SK-N-SH (cell line): ENCODE results near the gene SNAP25. TPM values are rescaled to one million over a fixed set of nuclear protein-coding genes. Genes with fewer than 3 reads are reported as not detected.

Experiments
- ELF1 ChIP-seq: IDR thresholded peaks from 2 replicates; pipeline ENCODE4 v1.4.0; 2012
- EP300 ChIP-seq, 2 experiments: IDR thresholded peaks; 2 replicates each; pipeline versions ENCODE4 v1.4.0 to v1.6.1; 2012; ENCODE audit warnings: borderline replicate concordance in 1 of 2, low read depth in 1 of 2, low read length in 1 of 2
- FOSL2 ChIP-seq: IDR thresholded peaks from 2 replicates; pipeline ENCODE4 v1.4.0; 2012; ENCODE audit warnings: low read depth, mild to moderate bottlenecking, moderate library complexity, borderline replicate concordance
- FOXJ3 ChIP-seq: sonication (generic); formaldehyde crosslinking; IDR thresholded peaks from 2 replicates; pipeline ENCODE4 v1.5.1; 2020; ENCODE audit warnings: mild to moderate bottlenecking, missing genetic modification reagents
- GABPA ChIP-seq: IDR thresholded peaks from 2 replicates; pipeline ENCODE4 v1.4.0; 2012; ENCODE audit warnings: low read depth, mild to moderate bottlenecking
- GATA2 ChIP-seq: sonication (generic); formaldehyde crosslinking; IDR thresholded peaks from 2 replicates; pipeline ENCODE4 v1.5.0; 2020; ENCODE audit warnings: mild to moderate bottlenecking, missing genetic modification reagents
- JUND ChIP-seq: IDR thresholded peaks from 2 replicates; pipeline ENCODE4 v1.4.0; 2012
- NFIC ChIP-seq: IDR thresholded peaks from 2 replicates; pipeline ENCODE4 v1.4.0; 2012; ENCODE audit warnings: borderline replicate concordance
- NRF1 ChIP-seq: IDR thresholded peaks from 2 replicates; pipeline ENCODE4 v1.6.1; 2012; ENCODE audit warnings: low read depth, mild to moderate bottlenecking, low read length
- PBX3 ChIP-seq: IDR thresholded peaks from 2 replicates; pipeline ENCODE4; 2012
- POLR2AphosphoS5 ChIP-seq: IDR thresholded peaks from 2 replicates; pipeline ENCODE4 v1.6.1; 2012; ENCODE audit warnings: low read depth, low read length
- RAD21 ChIP-seq: IDR thresholded peaks from 2 replicates; pipeline ENCODE4 v1.6.1; 2012; ENCODE audit warnings: mild to moderate bottlenecking, low read length
- RCOR1 ChIP-seq: fragments of 150-350 bp; IDR thresholded peaks from 2 replicates; pipeline ENCODE4 v1.6.1; 2017; ENCODE audit warnings: antibody characterized with exemption, low read length
- RXRA ChIP-seq: IDR thresholded peaks from 2 replicates; pipeline ENCODE4 v1.4.0; 2012; ENCODE audit warnings: low read depth, mild to moderate bottlenecking, borderline replicate concordance
- SMC3 ChIP-seq: IDR thresholded peaks from 2 replicates; pipeline ENCODE4 v1.6.1; 2012; ENCODE audit warnings: low read depth, low read length, improper control_type of control experiment
- YY1 ChIP-seq: IDR thresholded peaks from 2 replicates; pipeline ENCODE4 v1.4.0; 2012; ENCODE audit warnings: low read depth, mild to moderate bottlenecking
- ZBTB33 ChIP-seq: IDR thresholded peaks from 2 replicates; pipeline ENCODE4 v1.4.0; 2012; ENCODE audit warnings: low read depth, borderline replicate concordance
- polyA plus RNA-seq, 3 experiments: library from polyadenylated mRNA; depleted of rRNA; stranded (reverse); fragments of >200 nt; gene quantifications; 2 replicates each; pipeline ENCODE4 v1.2.3, GENCODE V29; 2012
- TF ChIP-seq, protein P1 (sequence below): fragments of 200-600 bp; sonication (generic); IDR thresholded peaks from 2 replicates; pipeline ENCODE4 v1.6.1; 2017; ENCODE audit warnings: antibody characterized with exemption, mild to moderate bottlenecking, moderate library complexity
- TF ChIP-seq, protein P2 (sequence below): IDR thresholded peaks from 2 replicates; pipeline ENCODE4 v1.4.0; 2012; ENCODE audit warnings: low read depth, borderline replicate concordance

The SNAP25 gene
- polyA plus RNA-seq, 1 of the 3 experiments (the other 2 are of a cell fraction): 42.4 TPM

- TF ChIP-seq PBX3 (peak; percentile 92), POLR2AphosphoS5 (peak; percentile 90), GATA2 (peak; percentile 48; the same call in 1 of the 2 replicates), YY1 (no peak), NRF1 (no peak), RAD21 (no peak), EP300 (IDR thresholded peaks at IDR 0.05; ENCODE audit: borderline replicate concordance in 1 of 2, low read depth in 1 of 2, low read length in 1 of 2) (peak; percentile 45 to 99; a peak in 3 of 4 replicates), JUND (peak; percentile 99), FOXJ3 (no peak), ZBTB33 (0 out of 2 replicates have a peak, but pooled peaks have one; percentile 41), SMC3 (no peak), FOSL2 (peak; percentile 93), RCOR1 (no peak), NFIC (peak; percentile 88), GABPA (no peak), RXRA (peak; percentile 96), ELF1 (peak; percentile 37; the same call in 1 of the 2 replicates)
- TF ChIP-seq, protein P1, sequence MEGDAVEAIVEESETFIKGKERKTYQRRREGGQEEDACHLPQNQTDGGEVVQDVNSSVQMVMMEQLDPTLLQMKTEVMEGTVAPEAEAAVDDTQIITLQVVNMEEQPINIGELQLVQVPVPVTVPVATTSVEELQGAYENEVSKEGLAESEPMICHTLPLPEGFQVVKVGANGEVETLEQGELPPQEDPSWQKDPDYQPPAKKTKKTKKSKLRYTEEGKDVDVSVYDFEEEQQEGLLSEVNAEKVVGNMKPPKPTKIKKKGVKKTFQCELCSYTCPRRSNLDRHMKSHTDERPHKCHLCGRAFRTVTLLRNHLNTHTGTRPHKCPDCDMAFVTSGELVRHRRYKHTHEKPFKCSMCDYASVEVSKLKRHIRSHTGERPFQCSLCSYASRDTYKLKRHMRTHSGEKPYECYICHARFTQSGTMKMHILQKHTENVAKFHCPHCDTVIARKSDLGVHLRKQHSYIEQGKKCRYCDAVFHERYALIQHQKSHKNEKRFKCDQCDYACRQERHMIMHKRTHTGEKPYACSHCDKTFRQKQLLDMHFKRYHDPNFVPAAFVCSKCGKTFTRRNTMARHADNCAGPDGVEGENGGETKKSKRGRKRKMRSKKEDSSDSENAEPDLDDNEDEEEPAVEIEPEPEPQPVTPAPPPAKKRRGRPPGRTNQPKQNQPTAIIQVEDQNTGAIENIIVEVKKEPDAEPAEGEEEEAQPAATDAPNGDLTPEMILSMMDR: no peak
- TF ChIP-seq, protein P2, sequence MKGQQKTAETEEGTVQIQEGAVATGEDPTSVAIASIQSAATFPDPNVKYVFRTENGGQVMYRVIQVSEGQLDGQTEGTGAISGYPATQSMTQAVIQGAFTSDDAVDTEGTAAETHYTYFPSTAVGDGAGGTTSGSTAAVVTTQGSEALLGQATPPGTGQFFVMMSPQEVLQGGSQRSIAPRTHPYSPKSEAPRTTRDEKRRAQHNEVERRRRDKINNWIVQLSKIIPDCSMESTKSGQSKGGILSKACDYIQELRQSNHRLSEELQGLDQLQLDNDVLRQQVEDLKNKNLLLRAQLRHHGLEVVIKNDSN: no peak
Measured at GRCh38 chr20:10306440-10307358, 88.1 kb downstream of the SNAP25 start (continued).
